ENCODE measurements around the gene THOC1. TPM values are rescaled to one million over a fixed set of nuclear protein-coding genes. Genes with fewer than 3 reads are reported as not detected.

THOC1 gene
- total RNA-seq, 1 experiment from 2014 or later = 74.5 TPM

DNA sequence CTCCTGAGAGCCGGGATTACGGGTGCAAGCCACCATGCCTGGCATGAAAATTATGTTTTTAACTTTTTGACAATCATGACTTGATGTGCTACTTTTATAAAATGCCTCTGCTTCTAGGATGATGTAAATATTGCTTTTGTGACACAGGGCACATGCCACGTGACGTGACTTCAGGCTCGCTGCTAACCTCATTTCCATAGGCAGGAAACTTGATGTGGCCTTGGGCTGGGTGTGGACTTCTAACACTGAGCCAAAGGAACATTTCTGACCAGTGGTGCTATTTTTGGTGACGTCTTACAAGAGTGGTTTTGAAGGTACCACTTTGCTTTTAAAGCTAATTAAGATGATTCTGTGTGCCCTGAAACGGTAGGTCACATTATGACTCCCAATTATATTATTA, 34.2 kb upstream of the THOC1 start:
- H3K18ac ChIP-seq (ENCODE audit: insufficient read length, low read depth, low read length) = no peak overlapping the region
- DNase-seq = no peak
- H2AFZ ChIP-seq (ENCODE audit: low read length) = no peak overlapping the region
- no peaks in the 10 kb centered on the region for H3K79me2 ChIP-seq (ENCODE audit: insufficient read depth, low read length)
- peaks cover 6% of the 10 kb centered on the region for H3K4me1 ChIP-seq (ENCODE audit: insufficient read depth, low read length)
- H4K91ac ChIP-seq (ENCODE audit: insufficient read length, low read depth, low read length) = no peak overlapping the region
- H4K8ac ChIP-seq (replicated peaks; ENCODE audit: insufficient read length, low read depth, low read length) = no peak overlapping the region
- no peak overlapping the region for H2BK12ac ChIP-seq (ENCODE audit: insufficient read length, low read depth, low read length)
- no peak overlapping the region for H2BK15ac ChIP-seq (ENCODE audit: low read depth, low read length)
- H2BK5ac ChIP-seq (ENCODE audit: insufficient read length, low read length) = no peak overlapping the region
- no peaks in the 10 kb centered on the region for H3K36me3 Mint-ChIP-seq (ENCODE audit: insufficient read depth in 1 of 3, low read depth in 3 of 3)
- H3K27ac Mint-ChIP-seq = no peak overlapping the region
- H2AK5ac ChIP-seq (ENCODE audit: insufficient read length, low read length) = no peak overlapping the region
- H3K23me2 ChIP-seq (ENCODE audit: insufficient read length, low read depth, low read length, poor library complexity, severe bottlenecking) = no peaks in the 10 kb centered on the region
- H3K9me3 ChIP-seq (ENCODE audit: control insufficient read depth, low read depth, low read length) = no peaks in the 10 kb centered on the region
- H3K4ac ChIP-seq (ENCODE audit: low read depth, low read length) = no peak overlapping the region
- H3K9me3 Mint-ChIP-seq = peaks cover 3 to 4% of the 10 kb centered on the region in 2 experiments; a peak in 3 of 5 replicates
- no peaks in the 10 kb centered on the region for H3K27me3 ChIP-seq (ENCODE audit: insufficient read depth, low read length)
- no peak overlapping the region for H3T11ph ChIP-seq (ENCODE audit: low read length)
- H4K5ac ChIP-seq (ENCODE audit: insufficient read length, low read depth, low read length) = no peak overlapping the region
- H3K9ac ChIP-seq (ENCODE audit: extremely low read depth, insufficient read length, low read length) = no peak overlapping the region
- no peak overlapping the region for H3K23ac ChIP-seq (ENCODE audit: insufficient read length, low read depth, low read length)
- no peak overlapping the region for H3K27ac ChIP-seq (ENCODE audit: insufficient read length, low read depth, low read length)
- no peaks in the 10 kb centered on the region for H4K20me1 ChIP-seq (ENCODE audit: control insufficient read depth, insufficient read depth, insufficient read length)
- H3K4me3 Mint-ChIP-seq = no peak overlapping the region
- no peak overlapping the region for H2BK20ac ChIP-seq (ENCODE audit: low read depth, low read length, poor library complexity, severe bottlenecking)
- WGBS (ENCODE audit: extremely low coverage, insufficient read length, low lambda C conversion rate) = no CpG with 5 or more reads among the region's 7 CpGs
- H3K4me2 ChIP-seq (ENCODE audit: insufficient read depth, insufficient read length, low read length) = no peak overlapping the region
- TF ChIP-seq, protein P1, sequence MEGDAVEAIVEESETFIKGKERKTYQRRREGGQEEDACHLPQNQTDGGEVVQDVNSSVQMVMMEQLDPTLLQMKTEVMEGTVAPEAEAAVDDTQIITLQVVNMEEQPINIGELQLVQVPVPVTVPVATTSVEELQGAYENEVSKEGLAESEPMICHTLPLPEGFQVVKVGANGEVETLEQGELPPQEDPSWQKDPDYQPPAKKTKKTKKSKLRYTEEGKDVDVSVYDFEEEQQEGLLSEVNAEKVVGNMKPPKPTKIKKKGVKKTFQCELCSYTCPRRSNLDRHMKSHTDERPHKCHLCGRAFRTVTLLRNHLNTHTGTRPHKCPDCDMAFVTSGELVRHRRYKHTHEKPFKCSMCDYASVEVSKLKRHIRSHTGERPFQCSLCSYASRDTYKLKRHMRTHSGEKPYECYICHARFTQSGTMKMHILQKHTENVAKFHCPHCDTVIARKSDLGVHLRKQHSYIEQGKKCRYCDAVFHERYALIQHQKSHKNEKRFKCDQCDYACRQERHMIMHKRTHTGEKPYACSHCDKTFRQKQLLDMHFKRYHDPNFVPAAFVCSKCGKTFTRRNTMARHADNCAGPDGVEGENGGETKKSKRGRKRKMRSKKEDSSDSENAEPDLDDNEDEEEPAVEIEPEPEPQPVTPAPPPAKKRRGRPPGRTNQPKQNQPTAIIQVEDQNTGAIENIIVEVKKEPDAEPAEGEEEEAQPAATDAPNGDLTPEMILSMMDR (conservative IDR thresholded peaks at IDR 0.05) = no peak
- H3K27me3 Mint-ChIP-seq (ENCODE audit: low read depth) = peaks cover 2% of the 10 kb centered on the region; the same call in 1 of the 2 replicates
- H3K14ac ChIP-seq (ENCODE audit: insufficient read depth, low read length) = no peak overlapping the region
- no peak overlapping the region for H3K56ac ChIP-seq (ENCODE audit: insufficient read length, low read depth, low read length)
- H3K4me1 Mint-ChIP-seq = peaks cover 34 to 35% of the 10 kb centered on the region in 2 experiments
- H3K79me1 ChIP-seq (ENCODE audit: insufficient read depth, low read depth, low read length, poor library complexity, severe bottlenecking) = no peaks in the 10 kb centered on the region
- no peak overlapping the region for H2BK120ac ChIP-seq (ENCODE audit: low read depth, low read length, poor library complexity, severe bottlenecking)

All from H9 (cell line).